H9 (cell line): ENCODE data around the gene ACACB. TPM values are rescaled to one million over a fixed set of nuclear protein-coding genes. Genes with fewer than 3 reads are reported as not detected.

ENCODE experiments used
- DNase-seq: peaks from one replicate; pipeline ENCODE4 v3.0.0-alpha.2; 2017
- H2AFZ ChIP-seq: one replicate; pipeline ENCODE4 v1.6.1; 2013; ENCODE audit warnings: mild to moderate bottlenecking, low read length, control low read depth, moderate library complexity
- H2AK5ac ChIP-seq: 2 replicates; pipeline ENCODE4 v1.6.1; 2013; ENCODE audit warnings: low read length, control low read depth, mixed read lengths; ENCODE audit not compliant: insufficient read length
- H2BK120ac ChIP-seq: one replicate; pipeline ENCODE4 v1.6.1; 2013; ENCODE audit warnings: low read depth, mild to moderate bottlenecking, low read length, control low read depth, inconsistent platforms; ENCODE audit not compliant: poor library complexity, severe bottlenecking
- H2BK12ac ChIP-seq: 2 replicates; pipeline ENCODE4 v1.6.1; 2013; ENCODE audit warnings: low read length, control low read depth, mixed read lengths, low read depth; ENCODE audit not compliant: insufficient read length
- H2BK15ac ChIP-seq: 2 replicates; pipeline ENCODE4 v1.6.1; 2013; ENCODE audit warnings: low read depth, low read length, control low read depth
- H2BK20ac ChIP-seq: one replicate; pipeline ENCODE4 v1.6.1; 2013; ENCODE audit warnings: low read depth, mild to moderate bottlenecking, low read length, control low read depth, inconsistent platforms; ENCODE audit not compliant: poor library complexity, severe bottlenecking
- H2BK5ac ChIP-seq: 2 replicates; pipeline ENCODE4 v1.6.1; 2013; ENCODE audit warnings: low read length, control low read depth, mixed read lengths; ENCODE audit not compliant: insufficient read length
- H3K14ac ChIP-seq: 2 replicates; pipeline ENCODE4 v1.6.1; 2013; ENCODE audit warnings: low read length, control low read depth; ENCODE audit not compliant: insufficient read depth
- H3K18ac ChIP-seq: 2 replicates; pipeline ENCODE4 v1.6.1; 2013; ENCODE audit warnings: low read depth, mild to moderate bottlenecking, mixed read lengths, low read length, control low read depth; ENCODE audit not compliant: insufficient read length
- H3K23ac ChIP-seq: 2 replicates; pipeline ENCODE4 v1.6.1; 2013; ENCODE audit warnings: low read length, control low read depth, mixed read lengths, low read depth; ENCODE audit not compliant: insufficient read length
- H3K23me2 ChIP-seq: 2 replicates; pipeline ENCODE4 v1.6.1; 2013; ENCODE audit warnings: low read depth, mild to moderate bottlenecking, mixed read lengths, low read length, control low read depth; ENCODE audit not compliant: insufficient read length, poor library complexity, severe bottlenecking
- H3K27ac ChIP-seq: 2 replicates; pipeline ENCODE4 v1.5.1; 2013; ENCODE audit warnings: low read length, control low read depth, mixed read lengths, low read depth; ENCODE audit not compliant: insufficient read length
- H3K27me3 ChIP-seq: 2 replicates; pipeline ENCODE4 v1.6.1; 2013; ENCODE audit warnings: low read length, control low read depth, inconsistent platforms; ENCODE audit not compliant: insufficient read depth
- H3K4ac ChIP-seq: 2 replicates; pipeline ENCODE4 v1.6.1; 2013; ENCODE audit warnings: low read depth, mild to moderate bottlenecking, control low read depth, inconsistent platforms, low read length, moderate library complexity
- H3K4me1 ChIP-seq: 2 replicates; pipeline ENCODE4 v1.6.1; 2013; ENCODE audit warnings: low read length, control low read depth, inconsistent platforms; ENCODE audit not compliant: insufficient read depth
- H3K4me2 ChIP-seq: 2 replicates; pipeline ENCODE4 v1.6.1; 2013; ENCODE audit warnings: low read length, control low read depth, mixed read lengths; ENCODE audit not compliant: insufficient read length, insufficient read depth
- H3K56ac ChIP-seq: 2 replicates; pipeline ENCODE4 v1.6.1; 2013; ENCODE audit warnings: low read depth, mild to moderate bottlenecking, mixed read lengths, low read length, control low read depth; ENCODE audit not compliant: insufficient read length
- H3K79me1 ChIP-seq: 2 replicates; pipeline ENCODE4 v1.6.1; 2013; ENCODE audit warnings: low read depth, mild to moderate bottlenecking, moderate library complexity, low read length, control low read depth, inconsistent platforms; ENCODE audit not compliant: insufficient read depth, poor library complexity, severe bottlenecking
- H3K79me2 ChIP-seq: 2 replicates; pipeline ENCODE4 v1.6.1; 2013; ENCODE audit warnings: low read length, control low read depth, inconsistent platforms; ENCODE audit not compliant: insufficient read depth
- H3K9ac ChIP-seq: 2 replicates; pipeline ENCODE4 v1.6.1; 2013; ENCODE audit warnings: low read length, control low read depth, mixed read lengths; ENCODE audit not compliant: insufficient read length; ENCODE audit errors: extremely low read depth
- H3K9me3 ChIP-seq: one replicate; pipeline ENCODE4 v1.6.1; 2013; ENCODE audit warnings: low read depth, low read length, inconsistent platforms; ENCODE audit not compliant: control insufficient read depth
- H3T11ph ChIP-seq: one replicate; pipeline ENCODE4 v1.6.1; 2013; ENCODE audit warnings: mild to moderate bottlenecking, low read length, control low read depth, inconsistent platforms
- H4K20me1 ChIP-seq: one replicate; pipeline ENCODE4 v1.6.1; 2013; ENCODE audit not compliant: control insufficient read depth, insufficient read length, insufficient read depth
- H4K5ac ChIP-seq: 2 replicates; pipeline ENCODE4 v1.6.1; 2013; ENCODE audit warnings: low read depth, mild to moderate bottlenecking, mixed read lengths, low read length, control low read depth; ENCODE audit not compliant: insufficient read length
- H4K8ac ChIP-seq: replicated peaks from 2 replicates; pipeline ENCODE4 v1.6.1; 2013; ENCODE audit warnings: low read length, control low read depth, mixed read lengths, low read depth; ENCODE audit not compliant: insufficient read length
- H4K91ac ChIP-seq: 2 replicates; pipeline ENCODE4 v1.6.1; 2013; ENCODE audit warnings: low read depth, mild to moderate bottlenecking, moderate library complexity, mixed read lengths, low read length, control low read depth; ENCODE audit not compliant: insufficient read length
- H3K27ac Mint-ChIP-seq, 3 experiments: 2 replicates in 2 of 3; 3 replicates in 1 of 3; pipeline ENCODE4 v1.8.0; 2020 to 2021; ENCODE audit warnings: mixed read lengths in 3 of 3, mild to moderate bottlenecking in 1 of 3, moderate library complexity in 1 of 3
- H3K27me3 Mint-ChIP-seq: 2 replicates; pipeline ENCODE4 v1.8.0; 2021; ENCODE audit warnings: low read depth, mild to moderate bottlenecking, moderate library complexity, mixed read lengths
- H3K36me3 Mint-ChIP-seq, 3 experiments: 2 replicates in 2 of 3; 3 replicates in 1 of 3; pipeline ENCODE4 v1.8.0; 2020 to 2021; ENCODE audit warnings: low read depth in 3 of 3, mixed read lengths in 3 of 3; ENCODE audit not compliant: insufficient read depth in 1 of 3
- H3K4me1 Mint-ChIP-seq, 2 experiments: 2 replicates each; pipeline ENCODE4 v1.8.0; 2020; ENCODE audit warnings: mixed read lengths in 2 of 2
- H3K4me3 Mint-ChIP-seq, 2 experiments: 2 replicates in 1 of 2; 3 replicates in 1 of 2; pipeline ENCODE4 v1.8.0; 2020 to 2021; ENCODE audit warnings: mild to moderate bottlenecking in 2 of 2, mixed read lengths in 2 of 2, moderate library complexity in 1 of 2
- H3K9me3 Mint-ChIP-seq, 2 experiments: 2 replicates in 1 of 2; 3 replicates in 1 of 2; pipeline ENCODE4 v1.8.0; 2020; ENCODE audit warnings: mild to moderate bottlenecking in 2 of 2, mixed read lengths in 2 of 2, moderate library complexity in 1 of 2
- CTCF ChIP-seq: fragments of 200-600 bp; sonication (generic); conservative IDR thresholded peaks from 3 replicates; pipeline ENCODE4 v1.8.0; 2021; ENCODE audit warnings: antibody characterized with exemption, mild to moderate bottlenecking
- WGBS: extraction: QIAGEN DNeasy Blood & Tissue Kit; methylation state at CpG from one replicate; pipeline ENCODE4 v1.1.7; 2013; ENCODE audit warnings: missing lambda C conversion rate, low lambda C conversion rate, mixed read lengths; ENCODE audit not compliant: insufficient read length; ENCODE audit errors: extremely low coverage; 5-methylcytosine and 5-hydroxymethylcytosine counted together
- total RNA-seq: library from RNA; stranded (reverse); gene quantifications from 2 replicates; pipeline ENCODE4 v1.2.1, GENCODE V29; 2021

ACACB gene
- total RNA-seq, 1 experiment from 2014 or later = 14.2 TPM

GRCh38 chr12:109178532-109178931 lies 62.1 kb downstream of the ACACB start:
- H3K79me1 ChIP-seq = no peaks in the 10 kb centered on the region
- no peaks in the 10 kb centered on the region for H4K20me1 ChIP-seq
- H2BK12ac ChIP-seq = no peak overlapping the region
- Mint-ChIP-seq H3K36me3 (peaks cover 28 to 53% (median 43%) of the 10 kb centered on the region in 3 experiments), H3K27ac (0 out of 7 replicates have a peak overlapping the region, but pooled peaks of 1 of the 3 experiments have one; percentile 54), H3K9me3 (peaks cover 0 to 6% of the 10 kb centered on the region in 2 experiments; a peak in 2 of 5 replicates), H3K4me1 (peaks cover 0 to 10% of the 10 kb centered on the region in 2 experiments; a peak in 2 of 4 replicates), H3K4me3 (no peak overlapping the region), H3K27me3 (no peaks in the 10 kb centered on the region)
- H4K5ac ChIP-seq = no peak overlapping the region
- no peak overlapping the region for H2BK20ac ChIP-seq
- H2BK15ac ChIP-seq = no peak overlapping the region
- no peak overlapping the region for H3K14ac ChIP-seq
- H3T11ph ChIP-seq = no peak overlapping the region
- H3K27me3 ChIP-seq = no peaks in the 10 kb centered on the region
- H3K4me1 ChIP-seq = no peaks in the 10 kb centered on the region
- H3K4ac ChIP-seq = no peak overlapping the region
- no peaks in the 10 kb centered on the region for H3K79me2 ChIP-seq
- H3K9ac ChIP-seq = no peak overlapping the region
- no peak for TF ChIP-seq CTCF
- H2BK120ac ChIP-seq = no peak overlapping the region
- H2AK5ac ChIP-seq = no peak overlapping the region
- H2AFZ ChIP-seq = no peak overlapping the region
- H4K91ac ChIP-seq = no peak overlapping the region
- no peak overlapping the region for H3K27ac ChIP-seq
- no peaks in the 10 kb centered on the region for H3K23me2 ChIP-seq
- no peak overlapping the region for H3K4me2 ChIP-seq
- no peak overlapping the region for H3K18ac ChIP-seq
- no peak overlapping the region for H4K8ac ChIP-seq
- H3K23ac ChIP-seq = no peak overlapping the region
- no peak for DNase-seq
- WGBS = no CpG with 5 or more reads among the region's 6 CpGs
- H2BK5ac ChIP-seq = no peak overlapping the region
- H3K9me3 ChIP-seq = no peaks in the 10 kb centered on the region
- no peak overlapping the region for H3K56ac ChIP-seq
